Cerebellar nuclear complex (tissue), 1 donor: Measurements from ENCODE around the gene CCDC138.
A peak's percentile ranks its signal among the peaks of the same experiment; 100 is the strongest.
"Not testable (repeated sequence)": the region's sequence is repeated elsewhere in the genome, so short reads cannot be mapped to it uniquely, and the experiment has no call there.

Experiments
- DNase-seq, 2 experiments: peaks; one replicate each; lab custom pipeline; 2025; lab: John Stamatoyannopoulos, UW

Gene CCDC138, protein sequence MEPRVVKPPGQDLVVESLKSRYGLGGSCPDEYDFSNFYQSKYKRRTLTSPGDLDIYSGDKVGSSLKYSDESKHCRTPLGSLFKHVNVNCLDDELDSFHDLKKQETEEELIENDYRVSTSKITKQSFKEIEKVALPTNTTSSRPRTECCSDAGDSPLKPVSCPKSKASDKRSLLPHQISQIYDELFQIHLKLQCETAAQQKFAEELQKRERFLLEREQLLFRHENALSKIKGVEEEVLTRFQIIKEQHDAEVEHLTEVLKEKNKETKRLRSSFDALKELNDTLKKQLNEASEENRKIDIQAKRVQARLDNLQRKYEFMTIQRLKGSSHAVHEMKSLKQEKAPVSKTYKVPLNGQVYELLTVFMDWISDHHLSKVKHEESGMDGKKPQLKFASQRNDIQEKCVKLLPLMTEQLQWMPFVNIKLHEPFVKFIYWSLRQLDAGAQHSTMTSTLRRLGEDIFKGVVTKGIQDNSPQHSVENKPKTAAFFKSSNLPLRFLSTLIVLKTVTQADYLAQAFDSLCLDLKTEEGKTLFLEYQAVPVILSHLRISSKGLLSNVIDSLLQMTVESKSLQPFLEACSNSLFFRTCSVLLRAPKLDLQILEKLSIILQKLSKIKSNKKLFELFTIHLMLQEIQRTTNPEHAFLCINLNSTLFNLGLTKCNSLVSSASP

GRCh38 chr2:108786354-108787215, at the start of gene CCDC138:
Gene CCDC138 (plus strand): TSS chr2:108786771. CDS start chr2:108786823, 52 bp downstream.
- DNase-seq, result peak in 1 of 2 experiments; percentile 46

DNA sequence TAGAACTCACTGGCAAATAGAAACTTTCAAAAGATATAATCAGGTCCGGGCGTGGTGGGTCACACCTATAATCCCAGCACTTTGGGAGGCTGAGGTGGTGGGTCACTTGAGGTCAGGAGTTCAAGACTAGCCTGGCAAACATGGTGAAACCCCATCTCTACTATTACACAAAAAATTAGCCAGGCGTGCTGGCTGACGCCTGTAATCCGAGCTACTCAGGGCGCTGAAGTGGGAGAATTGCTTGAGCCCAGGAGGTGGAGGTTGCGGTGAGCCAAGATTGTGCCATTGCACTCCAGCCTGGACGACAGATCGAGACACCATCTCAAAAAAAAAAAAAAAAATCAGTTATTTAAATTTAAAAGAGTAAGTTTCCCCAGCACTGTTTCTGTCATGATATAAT, 28.6 kb upstream of the CCDC138 start:
- DNase-seq, result not testable (repeated sequence)

DNA sequence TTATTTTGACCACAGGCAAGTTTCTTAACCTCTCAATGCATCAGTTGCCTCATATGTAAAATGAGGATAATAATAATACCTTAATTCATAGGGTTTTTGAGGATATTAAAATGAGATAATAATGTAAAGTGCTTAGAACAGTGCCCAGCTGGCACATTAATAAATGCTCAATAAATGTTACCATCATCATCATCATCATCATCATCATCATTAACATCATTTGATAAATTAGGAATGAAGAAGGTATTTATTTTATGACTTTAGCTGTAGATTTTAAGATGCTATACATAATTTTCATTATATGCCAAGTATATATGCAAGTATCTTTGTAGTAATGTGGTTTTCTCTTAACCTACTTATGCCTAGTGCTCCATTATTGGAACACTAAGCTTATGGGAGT, 24.0 kb upstream of the CCDC138 start:
- not testable (repeated sequence) for DNase-seq

DNA sequence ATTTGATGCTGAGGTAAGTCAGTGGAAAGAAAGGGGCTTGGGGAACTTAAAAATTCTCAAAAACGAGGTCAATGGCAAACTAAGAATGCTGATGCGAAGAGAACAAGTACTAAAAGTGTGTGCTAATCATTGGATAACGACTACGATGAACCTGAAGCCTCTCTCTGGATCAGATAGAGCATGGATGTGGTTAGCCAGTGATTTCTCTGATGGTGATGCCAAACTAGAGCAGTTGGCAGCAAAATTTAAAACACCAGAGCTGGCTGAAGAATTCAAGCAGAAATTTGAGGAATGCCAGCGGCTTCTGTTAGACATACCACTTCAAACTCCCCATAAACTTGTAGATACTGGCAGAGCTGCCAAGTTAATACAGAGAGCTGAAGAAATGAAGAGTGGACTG, 19.9 kb upstream of the CCDC138 start:
- not testable (repeated sequence) for DNase-seq

DNA sequence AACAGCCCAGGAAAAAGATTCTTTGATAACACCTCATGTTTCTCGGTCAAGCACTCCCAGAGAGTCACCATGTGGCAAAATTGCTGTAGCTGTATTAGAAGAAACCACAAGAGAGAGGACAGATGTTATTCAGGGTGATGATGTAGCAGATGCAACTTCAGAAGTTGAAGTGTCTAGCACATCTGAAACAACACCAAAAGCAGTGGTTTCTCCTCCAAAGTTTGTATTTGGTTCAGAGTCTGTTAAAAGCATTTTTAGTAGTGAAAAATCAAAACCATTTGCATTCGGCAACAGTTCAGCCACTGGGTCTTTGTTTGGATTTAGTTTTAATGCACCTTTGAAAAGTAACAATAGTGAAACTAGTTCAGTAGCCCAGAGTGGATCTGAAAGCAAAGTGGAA, 18.7 kb upstream of the CCDC138 start:
- DNase-seq, result not testable (repeated sequence)

GRCh38 chr2:108776475-108776874, 10.1 kb upstream of the CCDC138 start:
- no peak for DNase-seq

GRCh38 chr2:108778857-108779256, 7.7 kb upstream of the CCDC138 start:
- no peak for DNase-seq

- DNase-seq, result no peak
Observed at GRCh38 chr2:108786008-108786353, 590 bp upstream of the CCDC138 start.

GRCh38 chr2:108787216-108787541, 608 bp downstream of the CCDC138 start:
- no peak for DNase-seq

- DNase-seq, result no peak
Observed at GRCh38 chr2:108803045-108803736, 16.6 kb downstream of the CCDC138 start.

DNA sequence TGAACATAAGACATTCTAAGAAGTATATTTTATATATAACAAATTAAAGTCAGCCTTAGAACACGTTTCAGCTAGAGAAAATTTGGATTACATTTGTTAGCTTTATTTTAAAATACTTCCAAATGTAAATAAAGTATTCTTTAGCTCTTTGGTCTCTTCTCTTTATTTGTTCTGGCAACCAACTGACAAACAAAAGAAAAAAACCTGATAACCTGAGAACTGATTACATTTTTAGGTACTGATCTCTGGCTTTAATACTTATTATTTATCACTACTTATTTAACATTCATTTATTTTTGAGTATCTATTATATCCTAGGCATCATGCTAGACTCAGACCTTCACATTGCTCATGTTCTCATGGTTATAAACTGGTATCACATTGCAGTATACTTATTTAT, 18.5 kb downstream of the CCDC138 start:
- DNase-seq, result no peak

- no peak for DNase-seq
Observed at GRCh38 chr2:108805782-108806181, 19.2 kb downstream of the CCDC138 start.

DNA sequence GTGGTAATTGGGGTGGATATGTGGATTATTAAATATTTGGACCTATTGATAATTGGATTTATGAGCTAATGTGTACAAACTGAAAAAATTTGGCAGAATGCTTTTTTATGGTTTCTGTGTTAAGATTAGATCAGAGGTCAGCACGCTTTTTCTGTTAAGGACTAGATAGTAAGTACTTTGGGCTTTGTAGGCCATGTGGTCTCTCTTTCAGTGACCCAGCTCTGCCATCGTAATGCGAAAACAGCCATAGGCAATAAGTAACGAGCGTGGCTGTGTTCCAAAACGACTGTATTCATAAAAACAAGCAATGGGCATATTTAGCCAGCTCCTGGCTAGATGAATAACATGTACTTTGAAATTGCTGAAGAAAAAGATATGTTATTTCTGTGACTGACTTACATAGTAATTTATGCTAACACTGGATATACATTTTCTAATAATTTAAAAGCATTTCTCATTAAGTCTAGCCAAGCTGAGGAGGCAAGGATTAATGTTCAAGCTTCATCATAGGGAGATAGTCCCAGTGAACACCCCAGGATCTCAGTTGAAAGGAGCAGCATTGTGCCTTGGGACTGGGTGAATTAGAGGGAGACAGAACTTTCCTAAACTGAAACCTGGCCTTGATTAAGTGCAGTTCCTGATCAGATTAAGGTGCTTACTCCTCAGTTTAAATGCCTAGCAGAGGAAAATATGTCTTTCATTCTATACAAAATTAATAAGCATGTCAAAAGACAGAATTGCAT, 20.0 kb downstream of the CCDC138 start:
- DNase-seq, result no peak

DNA sequence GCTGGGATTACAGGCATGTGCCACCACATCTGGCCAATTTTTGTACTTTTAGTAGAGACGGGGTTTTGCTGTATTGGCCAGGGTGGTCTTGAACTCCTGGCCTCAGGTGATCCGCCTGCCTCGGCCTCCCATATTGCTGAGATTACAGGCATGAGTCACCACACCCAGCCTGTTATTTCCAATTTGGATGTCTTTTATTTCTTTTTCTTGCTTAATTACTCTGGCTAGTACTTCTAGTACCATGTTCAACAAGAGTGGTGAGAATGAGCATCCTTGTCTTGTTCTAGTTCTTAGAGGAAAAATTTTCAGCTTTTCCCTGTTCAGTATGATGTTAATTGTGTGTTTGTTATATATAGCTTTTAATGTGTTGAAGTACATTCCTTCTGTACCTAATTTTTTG, 23.4 kb downstream of the CCDC138 start:
- no peak for DNase-seq

DNA sequence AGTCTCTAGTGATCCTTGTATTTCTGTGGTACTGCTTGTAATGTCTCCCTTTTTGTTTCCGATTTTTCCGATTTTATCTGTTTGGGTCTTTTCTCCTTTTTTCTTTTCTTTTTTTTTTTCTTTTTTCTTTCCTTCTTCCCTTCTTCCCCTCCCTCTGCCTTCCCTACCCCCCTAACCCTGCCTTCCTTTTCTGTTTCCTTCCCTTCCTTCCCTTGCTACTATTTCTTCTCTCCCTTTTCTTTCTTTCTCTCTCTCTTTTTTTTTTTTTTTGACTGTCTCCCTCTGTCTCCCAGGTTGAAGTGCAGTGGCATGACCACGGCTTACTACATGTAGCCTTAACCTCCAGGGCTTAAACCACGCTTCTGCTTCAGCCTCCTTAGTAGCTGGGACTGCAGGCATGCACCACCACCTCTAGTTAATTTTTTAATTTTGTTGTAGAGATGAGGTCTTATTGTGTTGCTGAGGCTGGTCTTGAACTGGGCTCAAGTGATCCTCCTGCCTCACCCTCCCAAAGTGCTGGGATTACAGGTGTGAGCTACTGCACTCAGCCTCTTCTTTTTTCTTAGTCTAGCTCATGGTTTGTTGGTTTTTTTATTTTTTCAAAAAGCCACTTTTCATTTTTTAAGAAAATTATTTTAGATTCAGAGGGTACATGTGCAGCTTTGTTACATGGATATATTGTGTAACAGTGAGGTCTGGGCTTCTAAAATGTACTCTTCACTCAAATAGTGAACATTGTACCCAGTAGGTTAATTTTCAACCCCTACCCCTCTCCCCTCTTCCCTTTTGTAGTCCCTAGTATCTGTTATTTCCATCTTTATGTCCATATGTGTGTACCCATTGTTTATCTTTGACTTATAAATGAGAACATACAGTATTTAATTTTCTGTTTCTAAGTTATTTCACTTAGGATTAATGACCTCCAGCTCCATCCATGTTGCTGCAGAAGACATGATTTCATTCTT, 24.7 kb downstream of the CCDC138 start:
- no peak for DNase-seq

- DNase-seq, result no peak
Observed at GRCh38 chr2:108813732-108814131, 27.2 kb downstream of the CCDC138 start.

DNA sequence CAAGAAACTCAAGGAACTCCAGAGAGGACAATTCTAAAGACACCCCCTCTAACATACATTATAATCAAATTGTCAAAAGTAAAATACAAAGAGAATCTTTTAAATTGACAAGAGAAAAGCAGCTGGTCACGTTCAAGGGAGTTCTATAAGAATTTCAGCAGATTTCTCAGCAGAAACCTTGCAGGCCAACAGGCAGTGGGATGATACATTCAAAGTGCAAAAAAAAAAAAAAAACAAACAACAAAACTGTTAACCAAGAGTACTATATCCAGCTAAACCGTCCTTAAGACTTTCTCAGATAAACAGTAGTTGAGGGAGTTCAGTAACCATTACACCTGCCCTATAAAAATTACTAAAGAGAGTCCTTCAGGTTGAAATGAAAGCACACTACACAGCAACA, 33.9 kb downstream of the CCDC138 start:
- no peak for DNase-seq

- no peak for DNase-seq
Observed at GRCh38 chr2:108823286-108823685, 36.7 kb downstream of the CCDC138 start.

DNA sequence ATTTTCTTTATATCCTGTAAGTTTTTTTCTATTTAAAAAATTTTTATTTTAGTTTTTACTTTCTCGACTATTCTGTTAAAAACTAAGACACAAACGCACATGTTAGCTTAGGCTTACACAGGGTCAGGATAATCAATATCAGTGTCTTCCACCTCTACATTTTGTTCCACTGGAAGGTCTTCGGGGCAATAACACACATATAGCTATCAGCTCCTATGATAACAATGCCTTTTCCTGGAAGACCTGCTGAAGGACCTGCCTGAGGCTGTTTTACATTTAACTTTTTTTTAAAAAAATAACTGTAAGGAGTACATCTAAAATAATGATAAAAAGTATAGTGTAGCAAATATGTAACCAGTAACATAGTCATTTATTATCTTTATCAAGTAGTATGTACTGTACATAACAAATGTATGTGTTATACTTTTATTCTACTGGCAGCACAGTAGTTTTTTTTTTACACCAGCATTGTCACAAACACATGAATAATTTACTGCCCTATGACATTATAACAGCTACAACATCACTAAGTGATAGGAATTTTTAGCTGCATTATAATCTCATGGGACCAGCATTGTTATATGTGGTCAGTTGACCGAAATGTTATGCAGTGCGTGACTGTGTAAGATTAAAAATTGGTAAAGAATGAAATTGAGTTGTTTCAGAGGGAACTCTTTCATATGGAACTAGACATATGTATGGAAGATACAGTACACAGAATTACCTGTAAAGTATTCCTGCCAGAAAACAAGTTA, 37.9 kb downstream of the CCDC138 start:
- DNase-seq, result no peak
